ENCODE results near the gene KIF5B. TPM values are rescaled to one million over a fixed set of nuclear protein-coding genes. Genes with fewer than 3 reads are reported as not detected.
A peak's percentile ranks its signal among the peaks of the same experiment; 100 is the strongest.

KIF5B gene
- total RNA-seq: 100 to 1,000 TPM; 253 to 317 (median 298) TPM

DNA sequence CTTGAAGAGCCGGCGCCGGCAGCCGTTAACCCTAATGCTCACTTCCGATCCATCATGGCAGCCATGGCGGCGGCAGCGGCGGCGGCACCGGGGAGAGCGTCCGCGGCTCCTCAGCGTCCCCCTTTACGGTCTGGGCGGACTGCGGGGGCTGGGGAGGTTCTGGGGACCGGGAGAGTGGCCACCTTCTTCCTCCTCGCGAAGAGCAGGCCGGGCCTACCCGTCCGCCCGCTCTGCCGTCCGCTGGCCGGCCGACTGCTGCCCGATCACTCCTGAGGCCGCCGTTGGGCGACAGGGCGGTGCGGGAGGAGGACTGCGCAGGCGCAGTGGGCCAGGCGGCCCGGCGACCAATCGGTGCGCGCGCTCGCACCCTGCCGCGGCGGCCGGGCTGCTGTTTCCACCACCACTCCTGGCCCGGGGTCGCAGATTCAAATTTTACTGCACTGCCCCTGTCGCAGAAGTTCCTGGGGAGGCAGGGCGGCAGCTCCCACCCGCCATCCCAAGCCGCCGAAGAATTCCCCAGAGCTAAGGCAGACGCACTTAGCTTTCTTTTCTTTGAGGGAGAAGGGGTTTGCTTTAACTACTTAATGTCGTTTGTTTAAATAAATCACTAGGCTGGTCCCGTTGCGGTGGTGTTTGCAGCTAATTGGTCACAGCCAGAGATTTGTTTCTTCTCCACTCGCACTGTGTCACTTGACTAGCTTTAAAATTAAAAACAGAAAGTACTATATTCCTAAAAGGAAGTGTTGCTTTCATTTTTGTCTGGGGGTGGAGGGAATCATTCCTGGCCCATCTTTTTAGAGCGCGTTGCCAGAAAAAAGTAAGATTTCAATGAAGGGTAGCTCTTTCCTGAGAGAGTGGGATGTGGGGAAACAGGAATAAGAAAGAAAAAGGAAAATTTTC, at the start of gene KIF5B:
Gene KIF5B, minus strand, starts transcription at position 290 of the 900 bp plus-strand sequence. CDS start 452 bp downstream, outside the sequence.
- Histone ChIP-seq H3K4me3 (peak within 1 kb of the TSS; percentile 72 to 99 (median 92)), H3K36me3 (no peaks in the 10 kb centered on the region), H3K4me1 (peaks cover 24 to 32% (median 27%) of the 10 kb centered on the region in 4 donors), H3K9me3 (no peaks in the 10 kb centered on the region), H3K27me3 (no peaks in the 10 kb centered on the region), H3K27ac (replicated peaks in 1 of 4) (peak within 1 kb of the TSS; percentile 96 to 100 (median 99))
- 5% methylated on average over 12 of the region's 63 CpGs for WGBS
- intact Hi-C loops (cut with DNase I): loop anchor here (5.0 to 10.0 kb wide), 3 partner anchors 91 to 388 kb away; partner anchors contain the start of genes CCDC7 and EPC1
- TF ChIP-seq POLR2AphosphoS5 (IDR thresholded peaks at IDR 0.05) (peak; percentile 99), EP300 (IDR thresholded peaks at IDR 0.05) (no peak), POLR2A (IDR thresholded peaks at IDR 0.05; ENCODE audit: low read depth) (peak; percentile 98)
- TF ChIP-seq, protein P1, sequence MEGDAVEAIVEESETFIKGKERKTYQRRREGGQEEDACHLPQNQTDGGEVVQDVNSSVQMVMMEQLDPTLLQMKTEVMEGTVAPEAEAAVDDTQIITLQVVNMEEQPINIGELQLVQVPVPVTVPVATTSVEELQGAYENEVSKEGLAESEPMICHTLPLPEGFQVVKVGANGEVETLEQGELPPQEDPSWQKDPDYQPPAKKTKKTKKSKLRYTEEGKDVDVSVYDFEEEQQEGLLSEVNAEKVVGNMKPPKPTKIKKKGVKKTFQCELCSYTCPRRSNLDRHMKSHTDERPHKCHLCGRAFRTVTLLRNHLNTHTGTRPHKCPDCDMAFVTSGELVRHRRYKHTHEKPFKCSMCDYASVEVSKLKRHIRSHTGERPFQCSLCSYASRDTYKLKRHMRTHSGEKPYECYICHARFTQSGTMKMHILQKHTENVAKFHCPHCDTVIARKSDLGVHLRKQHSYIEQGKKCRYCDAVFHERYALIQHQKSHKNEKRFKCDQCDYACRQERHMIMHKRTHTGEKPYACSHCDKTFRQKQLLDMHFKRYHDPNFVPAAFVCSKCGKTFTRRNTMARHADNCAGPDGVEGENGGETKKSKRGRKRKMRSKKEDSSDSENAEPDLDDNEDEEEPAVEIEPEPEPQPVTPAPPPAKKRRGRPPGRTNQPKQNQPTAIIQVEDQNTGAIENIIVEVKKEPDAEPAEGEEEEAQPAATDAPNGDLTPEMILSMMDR (IDR thresholded peaks at IDR 0.05): no peak
- peak; percentile 92 for DNase-seq (ENCODE audit: extremely low spot score)

DNA sequence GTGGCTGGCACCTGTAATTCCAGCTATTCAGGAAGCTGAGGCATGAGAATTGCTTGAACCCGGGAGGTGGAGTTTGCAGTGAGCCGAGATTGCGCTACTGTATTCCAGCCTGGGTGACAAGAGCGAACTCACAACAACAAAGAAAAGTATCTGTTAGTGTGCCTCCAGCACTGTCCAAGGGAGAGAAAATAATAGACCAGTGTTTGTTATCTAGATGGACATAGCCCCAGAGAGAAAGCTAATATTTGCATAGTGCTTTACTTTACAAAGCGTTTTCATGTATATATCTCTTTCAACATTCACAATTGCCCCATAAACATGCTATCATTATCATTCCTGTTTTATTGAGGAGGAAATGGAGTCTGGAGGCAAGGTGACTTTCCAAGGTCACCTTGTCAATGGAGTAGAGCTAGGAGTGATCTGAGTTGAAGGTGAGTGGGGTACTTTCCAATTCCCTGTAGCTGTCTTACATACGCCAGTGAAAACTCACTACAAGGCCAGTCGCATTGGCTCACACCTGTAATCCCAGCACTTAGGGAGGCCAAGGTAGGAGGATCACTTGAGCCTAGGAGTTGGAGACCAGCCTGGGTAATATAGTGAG, 49.7 kb upstream of the KIF5B start:
- H3K27ac ChIP-seq (replicated peaks in 1 of 4): no peak overlapping the region
- WGBS: 97% methylated on average over 7 of the region's 7 CpGs
- peaks cover 3 to 16% (median 14%) of the 10 kb centered on the region in 4 donors for H3K4me1 ChIP-seq
- no peak overlapping the region for H3K4me3 ChIP-seq
- H3K9me3 ChIP-seq: no peaks in the 10 kb centered on the region
- H3K36me3 ChIP-seq: no peaks in the 10 kb centered on the region
- no peak for TF ChIP-seq POLR2A (IDR thresholded peaks at IDR 0.05; ENCODE audit: low read depth)
- TF ChIP-seq POLR2AphosphoS5 (IDR thresholded peaks at IDR 0.05): no peak
- TF ChIP-seq, protein P1 (IDR thresholded peaks at IDR 0.05): no peak
- TF ChIP-seq EP300 (IDR thresholded peaks at IDR 0.05): no peak
- no peak for DNase-seq (ENCODE audit: extremely low spot score)
- no peaks in the 10 kb centered on the region for H3K27me3 ChIP-seq
- intact Hi-C loops (cut with DNase I): no loop called here

DNA sequence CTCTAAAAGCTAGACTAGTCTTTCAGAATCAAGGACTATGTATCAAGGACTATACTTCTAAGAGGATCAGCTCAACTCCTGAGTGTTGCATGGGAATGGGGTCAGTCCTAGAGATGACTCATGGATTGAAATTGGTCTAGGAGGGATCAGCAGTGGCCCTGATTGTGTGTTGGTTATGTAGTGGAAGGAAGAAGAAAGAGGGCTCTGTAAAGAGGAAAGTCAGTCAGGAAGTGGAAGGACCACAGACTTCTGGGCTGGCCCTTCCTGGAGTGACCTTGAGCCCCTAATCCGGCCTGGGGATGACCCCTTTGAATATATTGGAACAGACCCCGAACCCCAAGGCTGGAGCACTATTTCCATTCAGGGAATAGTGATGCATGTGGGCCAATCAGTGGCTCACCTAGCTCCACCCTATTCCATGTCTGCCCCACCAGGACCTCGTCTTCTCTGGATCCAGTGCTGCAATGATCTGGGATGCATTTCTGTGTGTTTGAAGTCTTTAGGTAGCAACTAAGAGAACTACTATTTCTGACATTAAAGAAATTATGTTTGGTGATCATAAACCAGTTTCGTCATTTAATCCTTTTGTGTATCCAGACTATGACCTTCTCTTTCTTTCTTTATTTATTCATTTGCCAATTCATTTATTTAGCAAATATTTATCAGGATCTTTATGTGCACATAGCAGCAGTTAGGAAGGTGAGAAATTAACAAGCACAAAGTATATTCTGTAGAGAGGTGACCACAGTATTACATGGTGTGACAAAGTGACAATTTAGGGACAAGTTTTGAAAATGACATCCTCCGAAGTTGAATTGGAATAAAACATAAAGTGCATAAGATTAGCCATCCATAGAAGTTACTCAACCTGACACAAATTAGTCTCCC, 48.6 kb upstream of the KIF5B start:
- no peak overlapping the region for H3K4me3 ChIP-seq
- intact Hi-C loops (cut with DNase I): no loop called here
- H3K4me1 ChIP-seq: peaks cover 3 to 16% (median 14%) of the 10 kb centered on the region in 4 donors
- TF ChIP-seq EP300 (IDR thresholded peaks at IDR 0.05) (no peak), POLR2AphosphoS5 (IDR thresholded peaks at IDR 0.05) (no peak), POLR2A (IDR thresholded peaks at IDR 0.05; ENCODE audit: low read depth) (no peak)
- TF ChIP-seq, protein P1 (IDR thresholded peaks at IDR 0.05): no peak
- H3K27ac ChIP-seq (replicated peaks in 1 of 4): no peak overlapping the region
- H3K27me3 ChIP-seq: no peaks in the 10 kb centered on the region
- no peaks in the 10 kb centered on the region for H3K36me3 ChIP-seq
- DNase-seq (ENCODE audit: extremely low spot score): no peak
- WGBS: 89% methylated on average over 5 of the region's 5 CpGs
- H3K9me3 ChIP-seq: no peaks in the 10 kb centered on the region

DNA sequence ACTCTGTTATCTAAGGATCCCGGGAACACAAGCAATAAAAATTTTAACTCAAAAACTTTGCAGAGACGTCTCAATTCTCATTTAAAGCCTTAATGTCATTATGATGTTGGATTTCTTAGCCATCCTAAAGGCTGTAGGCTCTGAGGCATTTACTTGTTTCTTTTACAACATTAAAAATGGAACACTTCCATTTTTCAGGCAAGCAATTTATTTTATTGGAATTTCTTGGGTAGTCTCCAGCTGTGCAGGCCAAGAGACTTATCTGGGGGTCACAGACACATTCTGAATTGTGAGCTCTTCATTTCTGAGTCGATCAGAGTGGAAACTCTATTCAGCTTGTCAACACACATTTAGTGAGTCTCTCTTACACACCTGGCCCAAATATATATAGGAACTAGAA, 48.0 kb upstream of the KIF5B start:
- Histone ChIP-seq H3K27ac (replicated peaks in 1 of 4) (no peak overlapping the region), H3K36me3 (no peaks in the 10 kb centered on the region), H3K27me3 (no peaks in the 10 kb centered on the region), H3K9me3 (no peaks in the 10 kb centered on the region), H3K4me3 (no peak overlapping the region), H3K4me1 (peaks cover 3 to 16% (median 14%) of the 10 kb centered on the region in 4 donors)
- DNase-seq (ENCODE audit: extremely low spot score): no peak
- intact Hi-C loops (cut with DNase I): no loop called here
- 31% methylated on average over 3 of the region's 3 CpGs for WGBS
- TF ChIP-seq POLR2AphosphoS5 (IDR thresholded peaks at IDR 0.05): no peak
- no peak for TF ChIP-seq POLR2A (IDR thresholded peaks at IDR 0.05; ENCODE audit: low read depth)
- TF ChIP-seq, protein P1 (IDR thresholded peaks at IDR 0.05): no peak
- no peak for TF ChIP-seq EP300 (IDR thresholded peaks at IDR 0.05)

Measured in esophagus muscularis mucosa (tissue), 4 donors.